ENCODE data around the gene EPN1. TPM values are rescaled to one million over a fixed set of nuclear protein-coding genes. Genes with fewer than 3 reads are reported as not detected.

The EPN1 gene
- total and polyA plus RNA-seq, 3 experiments from 2014 or later = 20.2 to 40.2 (median 39.0) TPM

GRCh38 chr19:55637534-55637933, 37.5 kb upstream of the EPN1 start:
- Mint-ChIP-seq H3K27me3 (peaks cover 0 to 5% of the 10 kb centered on the region in 2 donors), H3K9me3 (no peaks in the 10 kb centered on the region), H3K4me1 (peaks cover 55 to 74% (median 64%) of the 10 kb centered on the region in 3 donors), H3K27ac (peak overlapping the region in 7 of 8 donors; percentile 15 to 98 (median 84)), H3K4me3 (peak overlapping the region; percentile 3 to 100 (median 55)), H3K36me3 (peaks cover 3 to 34% (median 8%) of the 10 kb centered on the region in 3 donors)
- no peaks in the 10 kb centered on the region for H3K27me3 ChIP-seq (ENCODE audit: insufficient read depth, low read length, poor library complexity, severe bottlenecking)
- H3K4me1 ChIP-seq (ENCODE audit: insufficient read depth, low read length) = peaks cover 50% of the 10 kb centered on the region
- ChIA-PET POLR2A (interaction anchor here (1.2 to 1.7 kb wide), 2 partner anchors 19 to 38 kb away, joined by 5 to 8 read pairs; partner anchors contain the start of genes FIZ1 and ZNF524), CTCF (interaction anchor here (0.9 to 2.8 kb wide), 6 partner anchors 10 to 31 kb away, joined by 3 to 18 read pairs (median 4); partner anchors contain the start of genes CCDC106 and U2AF2)
- no peaks in the 10 kb centered on the region for H3K9me3 ChIP-seq (ENCODE audit: low read length)
- DNase-seq = no peak
- H3K27ac ChIP-seq (ENCODE audit: low read depth, low read length) = no peak overlapping the region
- H3K36me3 ChIP-seq (ENCODE audit: insufficient read depth, low read length) = no peaks in the 10 kb centered on the region
- H3K4me3 ChIP-seq (ENCODE audit: low read length) = no peak overlapping the region

GRCh38 chr19:55638864-55639359, 36.1 kb upstream of the EPN1 start:
- H3K27me3 ChIP-seq (ENCODE audit: insufficient read depth, low read length, poor library complexity, severe bottlenecking) = no peaks in the 10 kb centered on the region
- H3K4me3 ChIP-seq (ENCODE audit: low read length) = no peak overlapping the region
- peak overlapping the region in 6 of 7 donors; percentile 46 to 86 (median 62) for H3K4me3 Mint-ChIP-seq
- H3K4me1 ChIP-seq (ENCODE audit: insufficient read depth, low read length) = peaks cover 52% of the 10 kb centered on the region
- ChIA-PET POLR2A (interaction anchor here (0.6 to 1.7 kb wide), 5 partner anchors 18 to 383 kb away, joined by 3 to 14 read pairs (median 4); no protein-coding TSS in a partner anchor), CTCF (interaction anchor here (0.8 to 2.3 kb wide), 6 partner anchors 10 to 135 kb away, joined by 3 to 11 read pairs (median 4); partner anchors contain the start of genes U2AF2 and ZNF865)
- H3K27me3 Mint-ChIP-seq = peaks cover 0 to 5% of the 10 kb centered on the region in 2 donors
- no peaks in the 10 kb centered on the region for H3K9me3 ChIP-seq (ENCODE audit: low read length)
- H3K9me3 Mint-ChIP-seq = peaks cover 0 to 3% (median 0%) of the 10 kb centered on the region in 5 donors
- H3K27ac ChIP-seq (ENCODE audit: low read depth, low read length) = no peak overlapping the region
- H3K36me3 ChIP-seq (ENCODE audit: insufficient read depth, low read length) = no peaks in the 10 kb centered on the region
- peaks cover 3 to 35% (median 8%) of the 10 kb centered on the region in 3 donors for H3K36me3 Mint-ChIP-seq
- peak overlapping the region; percentile 62 to 98 (median 86) for H3K27ac Mint-ChIP-seq
- DNase-seq = peak in 4 of 5 donors; percentile 35 to 75 (median 55)
- H3K4me1 Mint-ChIP-seq = peaks cover 61 to 79% (median 73%) of the 10 kb centered on the region in 3 donors

GRCh38 chr19:55640043-55640576, 34.9 kb upstream of the EPN1 start:
- Mint-ChIP-seq H3K9me3 (peaks cover 0 to 3% (median 0%) of the 10 kb centered on the region in 5 donors), H3K27me3 (peaks cover 0 to 4% of the 10 kb centered on the region in 2 donors), H3K36me3 (peaks cover 3 to 34% (median 8%) of the 10 kb centered on the region in 3 donors), H3K4me3 (peak overlapping the region; percentile 69 to 86 (median 73)), H3K27ac (peak overlapping the region; percentile 63 to 98 (median 83)), H3K4me1 (peaks cover 62 to 80% (median 72%) of the 10 kb centered on the region in 3 donors)
- Histone ChIP-seq H3K27ac (ENCODE audit: low read depth, low read length) (peak overlapping the region; percentile 69), H3K4me3 (ENCODE audit: low read length) (peak overlapping the region; percentile 41), H3K27me3 (ENCODE audit: insufficient read depth, low read length, poor library complexity, severe bottlenecking) (no peaks in the 10 kb centered on the region), H3K36me3 (ENCODE audit: insufficient read depth, low read length) (no peaks in the 10 kb centered on the region), H3K9me3 (ENCODE audit: low read length) (no peaks in the 10 kb centered on the region), H3K4me1 (ENCODE audit: insufficient read depth, low read length) (peaks cover 53% of the 10 kb centered on the region)
- CTCF ChIA-PET = interaction anchor here (0.8 to 2.3 kb wide), 5 partner anchors 9 to 136 kb away, joined by 4 to 11 read pairs (median 4); partner anchors contain the start of genes ZNF784 and ZNF865
- DNase-seq = peak; percentile 55 to 82 (median 69)
- POLR2A ChIA-PET = interaction anchor here (1.7 to 1.9 kb wide), 2 partner anchors 14 to 35 kb away, joined by 4 to 10 read pairs; partner anchors contain the start of gene U2AF2

GRCh38 chr19:55640577-55641425, 34.2 kb upstream of the EPN1 start, which contains the start of gene ZNF580:
TSS of gene ZNF580 (plus strand) at chr19:55641002. CDS start at chr19:55642509, 1,507 bp downstream.
- Histone ChIP-seq H3K4me1 (ENCODE audit: insufficient read depth, low read length) (peaks cover 49% of the 10 kb centered on the region), H3K9me3 (ENCODE audit: low read length) (no peaks in the 10 kb centered on the region), H3K27ac (ENCODE audit: low read depth, low read length) (peak within 1 kb of the TSS; percentile 69), H3K27me3 (ENCODE audit: insufficient read depth, low read length, poor library complexity, severe bottlenecking) (no peaks in the 10 kb centered on the region), H3K4me3 (ENCODE audit: low read length) (peak within 1 kb of the TSS; percentile 95), H3K36me3 (ENCODE audit: insufficient read depth, low read length) (peaks cover 4% of the 10 kb centered on the region)
- peak in 4 of 5 donors; percentile 41 to 69 (median 52) for DNase-seq
- Mint-ChIP-seq H3K9me3 (peaks cover 0 to 3% (median 0%) of the 10 kb centered on the region in 5 donors), H3K27me3 (peaks cover 0 to 3% of the 10 kb centered on the region in 2 donors), H3K36me3 (peaks cover 3 to 34% (median 8%) of the 10 kb centered on the region in 3 donors), H3K4me3 (peak within 1 kb of the TSS; percentile 84 to 97 (median 92)), H3K4me1 (peaks cover 58 to 79% (median 71%) of the 10 kb centered on the region in 3 donors), H3K27ac (peak within 1 kb of the TSS; percentile 84 to 98 (median 92))
- ChIA-PET POLR2A (interaction anchor here (1.9 to 2.2 kb wide), 2 partner anchors 14 to 16 kb away, joined by 10 to 11 read pairs; partner anchors contain the start of genes U2AF2 and ZNF784), CTCF (interaction anchor here (1.0 to 2.3 kb wide), 2 partner anchors 9 to 137 kb away, joined by 4 to 9 read pairs; no protein-coding TSS in a partner anchor)

- H3K4me3 ChIP-seq (ENCODE audit: low read length) = peak overlapping the region; percentile 95
- peak overlapping the region; percentile 69 for H3K27ac ChIP-seq (ENCODE audit: low read depth, low read length)
- Mint-ChIP-seq H3K9me3 (peaks cover 0 to 3% (median 0%) of the 10 kb centered on the region in 5 donors), H3K4me3 (peak overlapping the region; percentile 84 to 97 (median 92)), H3K27me3 (no peaks in the 10 kb centered on the region), H3K36me3 (peaks cover 3 to 27% (median 6%) of the 10 kb centered on the region in 3 donors), H3K27ac (peak overlapping the region; percentile 84 to 97 (median 90)), H3K4me1 (peaks cover 50 to 71% (median 63%) of the 10 kb centered on the region in 3 donors)
- peaks cover 4% of the 10 kb centered on the region for H3K36me3 ChIP-seq (ENCODE audit: insufficient read depth, low read length)
- peaks cover 41% of the 10 kb centered on the region for H3K4me1 ChIP-seq (ENCODE audit: insufficient read depth, low read length)
- CTCF ChIA-PET = interaction anchor here (1.7 to 1.9 kb wide), 2 partner anchors 10 to 11 kb away, joined by 9 to 14 read pairs; no protein-coding TSS in a partner anchor
- no peaks in the 10 kb centered on the region for H3K27me3 ChIP-seq (ENCODE audit: insufficient read depth, low read length, poor library complexity, severe bottlenecking)
- POLR2A ChIA-PET = interaction anchor here (0.7 to 2.6 kb wide), 5 partner anchors 13 to 42 kb away, joined by 4 to 23 read pairs (median 10); partner anchors contain the start of genes FIZ1, U2AF2 and ZNF784
- H3K9me3 ChIP-seq (ENCODE audit: low read length) = no peaks in the 10 kb centered on the region
- peak in 3 of 5 donors; percentile 36 to 56 (median 39) for DNase-seq
Measured at GRCh38 chr19:55641426-55642152, 33.4 kb upstream of the EPN1 start.

- H3K4me3 ChIP-seq (ENCODE audit: low read length) = peak overlapping the region; percentile 95
- no peaks in the 10 kb centered on the region for H3K27me3 ChIP-seq (ENCODE audit: insufficient read depth, low read length, poor library complexity, severe bottlenecking)
- Mint-ChIP-seq H3K4me3 (peak overlapping the region; percentile 84 to 98 (median 95)), H3K36me3 (peaks cover 3 to 26% (median 6%) of the 10 kb centered on the region in 3 donors), H3K27me3 (no peaks in the 10 kb centered on the region), H3K27ac (peak overlapping the region; percentile 85 to 98 (median 96)), H3K9me3 (peaks cover 0 to 3% (median 0%) of the 10 kb centered on the region in 5 donors), H3K4me1 (peaks cover 47 to 68% (median 61%) of the 10 kb centered on the region in 3 donors)
- H3K4me1 ChIP-seq (ENCODE audit: insufficient read depth, low read length) = peaks cover 35% of the 10 kb centered on the region
- ChIA-PET POLR2A (interaction anchor here (0.7 to 2.6 kb wide), 6 partner anchors 11 to 43 kb away, joined by 3 to 23 read pairs (median 4); partner anchors contain the start of genes FIZ1, U2AF2 and ZNF784), CTCF (interaction anchor here (0.7 to 1.9 kb wide), 4 partner anchors 10 to 22 kb away, joined by 3 to 14 read pairs (median 6); partner anchors contain the start of gene U2AF2)
- peaks cover 4% of the 10 kb centered on the region for H3K36me3 ChIP-seq (ENCODE audit: insufficient read depth, low read length)
- DNase-seq = peak in 1 of 5 donors; percentile 48
- peak overlapping the region; percentile 72 for H3K27ac ChIP-seq (ENCODE audit: low read depth, low read length)
- H3K9me3 ChIP-seq (ENCODE audit: low read length) = no peaks in the 10 kb centered on the region
Measured at GRCh38 chr19:55642153-55643002, 32.6 kb upstream of the EPN1 start.

Measured in CD8-positive, alpha-beta memory T cell (primary cell).